ENCODE measurements around the gene KRTAP12-4.
"Not testable (repeated sequence)": the region's sequence is repeated elsewhere in the genome, so short reads cannot be mapped to it uniquely, and the experiment has no call there.

Gene KRTAP12-4

DNA sequence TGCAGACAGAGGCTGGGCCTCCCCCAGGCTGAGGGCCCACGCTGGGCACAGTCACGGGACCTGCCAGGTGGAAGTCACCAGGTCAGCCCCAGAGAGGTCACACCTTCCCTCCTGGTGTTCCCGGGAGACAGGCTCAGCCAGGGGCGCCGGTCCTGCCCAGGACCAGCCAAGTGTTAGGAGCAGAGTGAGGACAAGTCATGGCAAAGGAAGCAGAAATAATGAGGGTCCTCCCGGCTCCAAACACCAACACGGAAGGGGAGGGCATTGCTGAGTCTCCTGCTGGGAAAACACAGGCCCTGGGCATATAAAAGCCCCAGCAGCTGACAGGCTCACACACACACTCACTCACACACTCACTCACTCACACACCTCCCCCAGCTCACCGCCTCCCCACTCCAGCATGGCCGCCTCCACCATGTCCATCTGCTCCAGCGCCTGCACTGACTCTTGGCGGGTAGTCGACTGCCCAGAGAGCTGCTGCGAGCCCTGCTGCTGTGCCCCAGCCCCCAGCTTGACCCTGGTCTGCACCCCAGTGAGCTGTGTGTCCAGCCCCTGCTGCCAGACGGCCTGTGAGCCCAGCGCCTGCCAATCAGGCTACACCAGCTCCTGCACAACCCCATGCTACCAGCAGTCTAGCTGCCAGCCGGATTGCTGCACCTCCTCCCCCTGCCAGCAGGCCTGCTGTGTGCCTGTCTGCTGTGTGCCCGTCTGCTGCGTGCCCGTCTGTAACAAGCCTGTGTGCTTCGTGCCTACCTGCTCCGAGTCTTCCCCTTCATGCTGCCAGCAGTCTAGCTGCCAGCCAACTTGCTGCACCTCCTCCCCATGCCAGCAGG lies 17.2 kb downstream of the KRTAP12-4 start, which contains the start of gene KRTAP10-10:
KRTAP10-10 (plus strand) TSS at position 339 of the 833 bp plus-strand sequence; CDS start at position 401, 62 bp downstream.
- in situ Hi-C loops (cut with MboI; ENCODE audit: low sequenced_read_pairs): no loop called here

DNA sequence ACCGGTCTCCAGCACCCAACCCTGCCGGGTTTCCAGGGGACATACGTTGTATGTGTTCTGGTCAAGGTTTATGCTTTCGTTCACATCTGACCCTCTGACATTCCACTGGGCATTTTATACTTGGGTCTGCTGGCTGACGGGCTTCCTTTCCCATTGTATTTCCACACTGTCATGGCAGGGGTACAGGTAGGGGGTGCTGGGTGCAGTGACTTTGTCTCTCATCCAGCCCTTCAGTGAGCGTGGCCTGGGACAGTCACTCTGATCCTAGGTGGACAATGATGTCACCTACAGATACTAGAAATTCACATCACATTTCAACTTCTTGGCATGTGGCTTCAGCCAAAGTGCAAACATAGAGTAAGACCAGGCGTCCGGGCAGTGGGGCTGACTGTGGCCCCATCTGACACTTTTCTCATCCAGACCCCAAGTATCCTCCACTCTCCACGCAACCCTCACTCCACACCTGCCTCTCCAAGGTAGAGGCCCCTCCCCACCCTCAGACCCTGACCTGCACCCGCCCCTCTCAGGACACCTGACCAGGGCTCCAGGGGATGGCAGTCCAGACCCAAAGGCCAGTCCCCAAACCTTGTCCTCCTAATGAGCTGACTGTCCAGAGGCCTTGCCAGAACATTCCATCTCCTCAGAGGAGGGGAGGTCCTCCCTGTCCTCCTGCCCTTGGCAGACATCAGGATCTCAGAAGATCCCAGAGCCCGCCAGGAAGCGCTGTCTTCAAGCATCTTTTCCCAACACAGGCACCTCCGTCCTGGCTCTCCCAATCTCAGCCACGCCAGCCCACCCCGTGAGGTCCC lies 18.0 kb downstream of the KRTAP12-4 start:
- in situ Hi-C loops (cut with MboI; ENCODE audit: low sequenced_read_pairs): no loop called here

DNA sequence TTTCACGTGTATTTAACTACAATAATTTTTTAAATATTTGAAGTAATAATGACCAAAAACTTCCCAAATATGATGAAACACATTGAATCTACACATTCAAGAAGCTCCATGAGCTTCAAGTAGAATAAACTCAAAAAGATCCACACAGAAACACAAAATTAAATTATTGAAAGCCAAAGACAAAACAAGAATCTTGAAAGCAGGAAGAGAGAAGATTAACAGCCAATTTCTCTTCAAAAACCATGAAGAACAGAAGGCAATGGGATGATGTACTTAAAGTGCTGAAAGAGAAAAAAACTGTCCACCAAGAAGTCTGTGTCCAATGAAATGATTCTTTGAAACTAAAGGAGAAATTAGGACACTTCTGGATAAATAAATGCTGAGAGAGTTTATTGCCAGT lies 22.4 kb downstream of the KRTAP12-4 start:
- in situ Hi-C loops (cut with MboI; ENCODE audit: low sequenced_read_pairs): no loop called here

DNA sequence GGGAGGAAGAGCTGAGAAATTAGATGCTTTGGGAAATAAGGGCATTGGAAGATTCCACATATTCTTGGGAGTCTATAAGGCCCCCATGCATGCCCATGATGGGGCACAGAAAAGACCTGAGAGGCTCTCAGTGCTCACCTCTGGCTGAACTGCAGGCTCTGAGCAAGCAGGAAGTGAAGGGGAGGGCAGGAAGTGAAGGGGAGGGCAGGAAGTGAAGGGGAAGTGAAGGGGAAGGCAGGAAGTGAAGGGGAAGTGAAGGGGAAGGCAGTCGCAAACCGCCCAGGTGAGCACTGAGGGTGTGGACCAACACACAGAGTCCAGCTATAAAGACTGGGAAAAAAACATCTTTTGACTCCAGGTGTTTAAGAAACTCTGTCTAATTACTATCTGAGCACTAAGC lies 24.0 kb downstream of the KRTAP12-4 start:
- in situ Hi-C loops (cut with MboI; ENCODE audit: low sequenced_read_pairs): no loop called here

DNA sequence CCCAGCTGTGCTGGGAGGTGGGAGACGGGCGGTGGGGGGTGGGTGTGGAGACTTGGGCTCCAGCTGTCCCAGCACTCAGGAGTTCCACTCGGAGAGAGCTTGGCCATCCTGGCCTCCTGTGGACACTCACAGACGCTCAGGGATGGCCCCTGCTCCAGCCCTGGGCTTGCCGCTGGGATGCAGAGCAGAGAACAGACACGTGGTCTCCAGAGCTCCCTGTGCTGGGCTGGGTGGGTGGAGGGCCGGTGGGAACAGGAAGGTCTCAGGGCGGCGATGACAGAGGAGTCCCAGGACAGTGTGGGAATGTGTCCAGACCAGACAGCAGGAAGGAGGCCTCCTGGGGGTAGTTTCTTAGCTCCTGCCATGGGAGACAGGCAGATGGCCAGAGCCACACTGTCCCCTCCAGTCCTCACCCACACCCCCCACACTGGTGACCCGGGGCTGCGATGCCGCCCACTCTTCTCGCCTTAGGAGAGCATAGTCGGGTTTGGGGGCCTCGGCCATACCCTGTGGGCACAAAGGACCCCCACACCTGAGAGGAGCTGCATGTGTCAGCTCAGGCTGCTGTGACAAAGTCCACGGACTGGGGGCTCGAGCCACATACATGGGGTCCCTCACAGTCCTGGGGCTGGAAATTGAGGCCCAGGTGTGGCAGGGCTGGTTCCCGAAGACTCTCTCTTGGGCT lies 25.6 kb downstream of the KRTAP12-4 start:
- in situ Hi-C loops (cut with MboI; ENCODE audit: low sequenced_read_pairs): no loop called here

DNA sequence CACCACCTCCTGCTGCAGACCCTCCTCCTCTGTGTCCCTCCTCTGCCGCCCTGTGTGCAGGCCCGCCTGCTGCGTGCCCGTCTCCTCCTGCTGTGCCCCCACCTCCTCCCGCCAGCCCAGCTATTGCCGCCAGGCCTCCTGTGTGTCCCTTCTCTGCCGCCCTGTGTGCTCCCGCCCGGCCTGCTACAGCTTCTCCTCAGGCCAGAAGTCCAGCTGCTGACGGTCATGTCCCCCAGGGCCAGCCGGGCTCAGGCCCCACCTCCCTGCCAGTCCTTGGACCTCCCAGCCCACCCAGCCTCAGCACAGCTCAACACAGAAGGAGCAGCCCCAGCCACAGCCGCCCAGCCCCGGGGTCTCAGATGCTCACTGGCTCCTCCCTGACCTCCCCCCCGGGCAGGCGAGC lies 26.6 kb downstream of the KRTAP12-4 start:
- in situ Hi-C loops (cut with MboI; ENCODE audit: low sequenced_read_pairs): not testable (repeated sequence)

DNA sequence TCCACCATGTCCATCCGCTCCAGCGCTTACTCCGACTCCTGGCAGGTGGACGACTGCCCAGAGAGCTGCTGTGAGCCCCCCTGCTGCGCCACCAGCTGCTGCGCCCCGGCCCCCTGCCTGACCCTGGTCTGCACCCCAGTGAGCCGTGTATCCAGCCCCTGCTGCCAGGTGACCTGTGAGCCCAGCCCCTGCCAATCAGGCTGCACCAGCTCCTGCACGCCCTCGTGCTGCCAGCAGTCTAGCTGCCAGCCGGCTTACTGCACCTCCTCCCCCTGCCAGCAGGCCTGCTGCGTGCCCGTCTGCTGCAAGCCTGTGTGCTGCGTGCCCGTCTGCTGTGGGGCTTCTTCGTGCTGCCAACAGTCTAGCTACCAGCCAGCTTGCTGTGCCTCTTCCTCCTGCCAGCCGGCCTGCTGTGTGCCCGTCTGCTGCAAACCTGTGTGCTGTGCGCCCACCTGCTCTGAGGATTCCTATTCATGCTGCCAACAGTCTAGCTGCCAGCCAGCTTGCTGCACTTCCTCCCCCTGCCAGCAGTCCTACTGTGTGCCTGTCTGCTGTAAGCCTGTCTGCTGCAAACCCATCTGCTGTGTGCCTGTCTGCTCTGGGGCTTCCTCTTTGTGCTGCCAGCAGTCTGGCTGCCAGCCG lies 27.2 kb downstream of the KRTAP12-4 start:
- in situ Hi-C loops (cut with MboI; ENCODE audit: low sequenced_read_pairs): not testable (repeated sequence)

DNA sequence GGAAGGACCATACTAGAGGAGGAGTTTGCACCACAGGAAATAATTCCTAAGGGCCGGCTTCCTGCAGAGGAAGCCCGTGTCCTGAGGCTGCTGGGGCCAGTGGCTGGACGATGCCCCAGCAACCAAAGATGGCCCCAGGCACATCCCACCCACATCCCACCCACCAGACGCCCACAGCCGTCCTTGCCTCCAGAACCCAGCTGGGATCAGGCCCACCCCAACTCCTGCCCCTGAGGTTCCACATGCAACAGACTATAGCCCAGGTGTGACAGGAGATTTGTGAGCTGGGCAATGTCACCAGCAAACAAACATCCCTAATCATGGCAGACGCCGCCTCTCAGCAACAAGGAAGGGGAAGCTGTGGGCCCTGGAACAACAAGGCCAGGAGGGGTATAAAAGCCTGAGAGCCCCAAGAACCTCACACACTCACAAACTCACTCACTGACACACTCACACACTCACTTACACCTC lies 27.8 kb downstream of the KRTAP12-4 start, which contains the start of gene KRTAP10-9:
KRTAP10-9 (plus strand) TSS at position 421 of the 471 bp plus-strand sequence. CDS start 79 bp downstream, outside the sequence.
- in situ Hi-C loops (cut with MboI; ENCODE audit: low sequenced_read_pairs): no loop called here

DNA sequence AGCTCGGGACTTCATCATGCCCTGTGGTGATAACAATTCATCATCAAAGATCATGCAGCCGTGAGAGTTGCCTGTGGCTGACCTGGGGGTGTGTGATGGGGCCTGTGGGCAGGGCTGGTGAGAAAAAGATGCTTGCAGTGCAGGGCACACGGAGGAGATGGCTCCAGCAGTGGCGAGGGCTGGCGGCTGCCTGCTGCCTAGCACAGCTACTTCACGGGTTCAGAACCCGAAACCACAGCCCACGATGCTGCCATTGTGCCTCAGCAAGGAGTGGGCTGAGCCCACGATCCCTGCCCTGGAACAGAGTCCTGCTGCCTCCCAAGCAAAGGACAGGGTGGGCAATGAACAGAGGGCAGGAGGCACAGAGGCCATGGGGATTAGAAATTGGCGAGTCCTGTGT lies 28.2 kb downstream of the KRTAP12-4 start:
- in situ Hi-C loops (cut with MboI; ENCODE audit: low sequenced_read_pairs): no loop called here

DNA sequence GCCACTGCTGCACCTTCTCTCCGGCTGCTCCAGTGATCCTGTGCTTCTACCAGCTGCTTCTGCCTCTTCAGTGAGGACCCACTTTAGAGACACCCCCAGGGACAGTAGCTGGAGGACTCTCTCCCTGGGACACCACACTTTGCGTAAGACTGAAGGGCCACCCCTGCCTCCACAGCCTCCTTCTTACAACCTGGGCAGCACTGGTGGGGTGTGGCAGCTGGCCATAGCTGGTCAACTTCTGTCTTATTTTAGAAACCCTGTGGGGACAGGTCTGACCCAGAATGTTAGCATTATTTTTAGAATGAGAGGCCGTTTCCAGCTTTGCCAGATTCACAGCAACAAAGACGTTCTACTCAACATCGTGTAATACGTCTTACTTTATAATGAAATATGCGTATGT lies 28.7 kb downstream of the KRTAP12-4 start:
- in situ Hi-C loops (cut with MboI; ENCODE audit: low sequenced_read_pairs): no loop called here

DNA sequence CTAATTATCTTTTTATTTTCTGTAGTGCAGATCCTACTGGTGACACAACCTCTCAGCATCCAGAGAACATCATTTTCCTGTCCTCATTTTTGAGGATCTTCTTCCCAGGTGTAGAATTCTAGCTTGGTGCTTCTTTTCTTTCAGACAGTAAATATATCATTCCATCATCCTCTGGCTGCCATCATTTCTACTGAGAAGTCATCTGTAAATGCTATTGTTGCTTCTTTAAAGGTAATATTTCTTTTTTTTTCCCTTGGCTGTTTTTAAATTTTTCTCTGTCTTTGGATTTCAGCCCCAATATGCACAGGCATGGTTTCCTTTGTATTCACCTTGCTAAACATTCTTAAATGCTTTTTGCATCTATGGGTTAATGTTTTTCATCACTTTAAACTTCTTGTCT lies 30.9 kb downstream of the KRTAP12-4 start:
- in situ Hi-C loops (cut with MboI; ENCODE audit: low sequenced_read_pairs): no loop called here

DNA sequence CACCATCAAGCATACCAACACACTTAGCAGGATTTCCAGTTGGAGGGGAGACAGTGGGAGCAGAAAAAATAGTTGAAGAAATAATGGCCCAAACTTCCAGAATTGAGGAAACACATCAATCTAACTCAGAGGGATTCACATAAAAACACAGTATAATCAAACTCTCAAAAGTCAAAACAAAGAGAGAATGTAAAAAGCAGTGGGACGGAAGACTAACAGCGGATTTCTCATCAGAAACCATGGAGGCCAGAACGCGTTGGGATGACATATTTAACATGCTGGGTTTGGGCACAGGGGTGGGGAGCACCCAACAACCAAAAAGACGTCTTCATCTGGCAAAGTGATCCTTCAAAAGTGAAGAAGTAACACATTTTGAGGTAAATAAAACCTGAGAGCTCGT lies 34.6 kb downstream of the KRTAP12-4 start:
- in situ Hi-C loops (cut with MboI; ENCODE audit: low sequenced_read_pairs): no loop called here

DNA sequence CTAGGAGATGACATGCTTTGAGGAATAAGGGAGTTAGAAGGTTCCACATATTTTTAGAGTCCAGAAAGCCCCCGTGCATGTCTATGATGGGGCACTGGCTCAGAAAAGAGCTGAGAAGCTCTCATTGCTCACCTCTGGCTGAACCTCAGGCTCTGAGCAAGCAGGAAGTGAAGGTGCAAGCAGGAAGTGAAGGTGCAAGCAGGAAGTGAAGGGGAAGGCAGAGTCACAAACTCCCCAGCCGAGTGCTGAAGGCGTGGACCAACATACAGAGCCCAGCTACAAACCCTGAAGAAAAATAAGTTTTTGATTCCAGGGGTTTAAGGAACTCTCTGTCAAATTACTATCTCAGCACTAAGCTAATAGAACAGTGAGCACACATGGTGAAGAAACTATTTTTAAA lies 35.5 kb downstream of the KRTAP12-4 start:
- in situ Hi-C loops (cut with MboI; ENCODE audit: low sequenced_read_pairs): no loop called here

DNA sequence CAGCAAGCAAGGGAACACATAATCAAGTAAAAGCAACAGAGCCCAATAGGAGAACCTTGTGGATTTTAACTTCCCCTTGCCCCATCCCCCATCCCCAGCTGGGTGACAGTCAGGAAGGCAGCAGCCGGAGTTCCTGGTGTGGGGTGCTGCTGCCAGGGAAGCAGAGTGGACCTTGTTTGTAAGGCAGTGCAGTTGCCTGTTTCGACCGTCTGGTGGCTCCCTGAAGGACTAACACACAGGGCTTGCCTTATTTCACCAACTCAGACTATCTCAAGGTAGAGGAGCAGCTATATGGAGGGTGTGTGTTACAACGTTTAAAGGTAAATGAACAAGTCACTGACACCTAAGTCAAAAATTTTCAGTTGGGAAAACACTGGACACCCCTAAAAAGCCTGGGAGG lies 36.0 kb downstream of the KRTAP12-4 start:
- in situ Hi-C loops (cut with MboI; ENCODE audit: low sequenced_read_pairs): no loop called here

DNA sequence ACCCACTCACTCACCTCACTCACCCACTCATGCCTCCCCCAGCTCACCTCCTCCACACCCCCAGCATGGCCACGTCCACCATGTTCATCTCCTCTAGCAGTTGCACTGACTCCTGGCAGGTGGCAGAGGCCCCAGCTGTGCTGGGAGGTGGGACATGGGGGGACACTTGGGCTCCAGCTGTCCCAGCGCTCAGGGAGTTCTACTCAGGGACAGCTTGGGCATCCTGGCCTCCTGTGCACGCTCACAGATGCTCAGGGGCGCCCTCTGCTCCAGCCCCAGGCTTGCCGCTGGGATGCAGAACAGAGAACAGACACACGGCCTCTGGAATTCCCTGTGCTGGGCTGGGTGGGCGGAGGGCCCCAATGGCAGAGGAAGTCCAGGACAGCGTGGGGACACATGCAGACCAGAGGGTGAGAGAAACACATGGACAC lies 37.4 kb downstream of the KRTAP12-4 start:
- in situ Hi-C loops (cut with MboI; ENCODE audit: low sequenced_read_pairs): no loop called here

DNA sequence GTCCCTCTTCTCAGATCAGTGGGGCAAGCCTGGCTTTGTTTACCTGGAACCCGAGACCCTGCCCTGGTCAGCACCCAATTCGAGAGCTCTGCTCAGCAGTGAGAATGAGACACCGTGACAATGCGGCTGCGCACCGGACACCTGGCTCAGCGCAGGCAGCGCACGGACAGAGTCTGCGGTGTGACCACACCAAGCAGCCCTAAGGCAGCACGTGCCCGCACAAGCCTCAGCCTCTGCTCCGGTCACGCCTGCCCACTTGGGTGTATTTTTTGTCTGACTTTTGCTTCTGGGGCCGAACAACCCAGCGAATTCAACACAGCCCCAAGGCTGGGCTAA lies 37.9 kb downstream of the KRTAP12-4 start:
- in situ Hi-C loops (cut with MboI; ENCODE audit: low sequenced_read_pairs): no loop called here

DNA sequence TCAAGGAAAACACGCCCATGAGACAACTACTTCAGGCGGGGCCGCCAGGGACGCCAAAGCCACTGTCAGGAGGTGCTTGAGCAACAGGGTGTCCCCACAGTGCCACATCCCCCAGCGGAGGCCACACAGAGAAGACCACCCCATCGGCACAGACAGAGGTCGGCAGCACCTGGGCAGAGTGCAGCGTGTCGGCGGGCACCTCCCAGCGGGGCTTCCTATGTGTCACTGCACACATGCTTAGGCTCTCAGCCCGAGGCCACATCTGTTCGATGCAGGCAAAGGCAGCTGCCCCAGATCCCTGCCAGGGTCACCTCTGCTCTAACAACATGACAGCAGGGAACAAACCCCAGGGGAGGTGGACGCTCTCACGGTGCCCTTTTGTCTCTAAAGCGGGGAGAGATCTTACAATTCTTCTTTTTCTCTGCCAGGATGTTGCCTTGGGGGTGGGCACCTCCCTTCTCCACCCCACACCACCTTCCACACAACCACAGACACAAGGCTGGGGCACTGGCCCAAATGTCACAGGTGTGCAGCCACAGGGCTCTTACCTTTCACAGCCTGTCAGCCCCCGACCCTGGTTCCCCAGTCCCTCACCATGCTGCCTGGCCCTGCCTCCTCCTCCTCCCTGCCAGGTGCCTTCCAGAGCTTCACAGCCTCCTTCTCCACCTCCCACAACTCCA lies 38.4 kb downstream of the KRTAP12-4 start:
- in situ Hi-C loops (cut with MboI; ENCODE audit: low sequenced_read_pairs): no loop called here

DNA sequence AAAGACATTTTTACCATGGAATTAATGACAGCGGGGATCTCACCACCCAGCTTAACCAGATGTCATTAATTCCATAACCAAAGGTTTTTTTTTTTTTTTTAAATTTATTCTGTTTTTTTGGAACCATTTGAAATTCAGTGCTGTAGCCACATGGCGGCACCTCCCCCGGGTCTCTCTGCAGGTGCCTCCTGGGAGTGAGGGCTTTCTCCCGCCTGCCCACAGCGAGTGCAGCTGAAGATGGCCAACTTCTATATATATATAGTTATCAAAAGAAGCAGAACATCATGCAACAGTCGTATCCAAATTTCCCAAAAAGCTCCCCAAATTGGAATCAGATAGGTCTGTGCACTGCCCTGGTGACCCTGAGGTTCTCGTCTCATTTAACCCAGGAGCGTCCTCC lies 39.0 kb downstream of the KRTAP12-4 start:
- in situ Hi-C loops (cut with MboI; ENCODE audit: low sequenced_read_pairs): no loop called here

DNA sequence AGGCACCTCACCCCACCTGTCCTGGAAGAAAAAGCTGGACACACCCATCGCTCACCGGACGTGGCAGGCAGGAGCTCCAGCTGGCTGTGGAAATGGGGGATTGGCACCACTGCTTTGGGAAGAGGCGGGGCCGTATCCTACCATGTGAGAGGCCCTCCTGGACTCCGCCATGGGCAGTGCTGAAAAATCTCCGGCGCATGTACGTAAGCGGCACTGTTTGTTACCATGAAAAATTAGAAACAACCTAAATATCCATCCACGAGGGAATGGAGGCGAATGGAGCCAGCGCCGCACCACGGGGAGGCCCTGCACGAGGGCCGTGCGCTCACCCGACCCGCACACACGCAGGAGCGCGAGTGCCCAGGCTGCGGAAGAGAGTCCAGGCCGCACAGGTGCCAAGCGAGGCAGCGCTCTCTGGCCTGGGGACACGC lies 39.5 kb downstream of the KRTAP12-4 start:
- in situ Hi-C loops (cut with MboI; ENCODE audit: low sequenced_read_pairs): no loop called here

DNA sequence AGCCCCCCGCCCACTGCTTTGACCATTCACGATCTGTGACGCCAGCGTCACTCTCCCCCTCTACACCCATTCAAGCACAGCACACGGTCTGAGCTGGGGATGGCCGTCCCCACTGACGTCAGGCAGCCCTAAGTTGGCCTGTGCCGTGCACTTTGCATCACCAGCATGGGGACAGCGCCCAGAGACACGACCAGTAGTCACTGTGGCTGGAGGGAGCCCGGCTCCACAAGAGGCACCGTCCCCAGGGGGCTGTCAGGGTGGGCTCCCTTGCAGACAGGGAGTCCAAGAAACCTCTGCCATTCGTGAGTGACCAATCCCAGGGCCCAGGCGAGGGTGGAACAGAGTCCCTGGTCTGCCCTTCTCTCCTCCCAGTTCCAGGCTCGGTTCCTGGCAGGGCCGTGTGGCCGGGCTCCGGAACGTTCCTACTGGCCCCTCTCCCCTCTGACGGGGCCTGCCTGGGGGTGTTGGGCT lies 40.3 kb downstream of the KRTAP12-4 start:
- in situ Hi-C loops (cut with MboI; ENCODE audit: low sequenced_read_pairs): no loop called here
